ENCODE measurements around the gene ASPG. TPM values are rescaled to one million over a fixed set of nuclear protein-coding genes. Genes with fewer than 3 reads are reported as not detected.

Gene ASPG
- total RNA-seq, 1 donor from 2014 or later = 1.2 TPM

GRCh38 chr14:104040539-104040938, 45.0 kb upstream of the ASPG start:
- Mint-ChIP-seq H3K4me3 (ENCODE audit: unreplicated experiment) (no peak overlapping the region), H3K4me1 (ENCODE audit: unreplicated experiment) (no peaks in the 10 kb centered on the region), H3K36me3 (ENCODE audit: low read depth, unreplicated experiment) (no peaks in the 10 kb centered on the region), H3K27ac (ENCODE audit: unreplicated experiment) (no peak overlapping the region), H3K9me3 (ENCODE audit: unreplicated experiment) (no peaks in the 10 kb centered on the region), H3K27me3 (ENCODE audit: unreplicated experiment) (peaks cover 1% of the 10 kb centered on the region)
- DNase-seq (ENCODE audit: low spot score) = no peak
- TF ChIP-seq, protein P1, sequence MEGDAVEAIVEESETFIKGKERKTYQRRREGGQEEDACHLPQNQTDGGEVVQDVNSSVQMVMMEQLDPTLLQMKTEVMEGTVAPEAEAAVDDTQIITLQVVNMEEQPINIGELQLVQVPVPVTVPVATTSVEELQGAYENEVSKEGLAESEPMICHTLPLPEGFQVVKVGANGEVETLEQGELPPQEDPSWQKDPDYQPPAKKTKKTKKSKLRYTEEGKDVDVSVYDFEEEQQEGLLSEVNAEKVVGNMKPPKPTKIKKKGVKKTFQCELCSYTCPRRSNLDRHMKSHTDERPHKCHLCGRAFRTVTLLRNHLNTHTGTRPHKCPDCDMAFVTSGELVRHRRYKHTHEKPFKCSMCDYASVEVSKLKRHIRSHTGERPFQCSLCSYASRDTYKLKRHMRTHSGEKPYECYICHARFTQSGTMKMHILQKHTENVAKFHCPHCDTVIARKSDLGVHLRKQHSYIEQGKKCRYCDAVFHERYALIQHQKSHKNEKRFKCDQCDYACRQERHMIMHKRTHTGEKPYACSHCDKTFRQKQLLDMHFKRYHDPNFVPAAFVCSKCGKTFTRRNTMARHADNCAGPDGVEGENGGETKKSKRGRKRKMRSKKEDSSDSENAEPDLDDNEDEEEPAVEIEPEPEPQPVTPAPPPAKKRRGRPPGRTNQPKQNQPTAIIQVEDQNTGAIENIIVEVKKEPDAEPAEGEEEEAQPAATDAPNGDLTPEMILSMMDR (IDR thresholded peaks at IDR 0.05; ENCODE audit: unreplicated experiment) = no peak

DNA sequence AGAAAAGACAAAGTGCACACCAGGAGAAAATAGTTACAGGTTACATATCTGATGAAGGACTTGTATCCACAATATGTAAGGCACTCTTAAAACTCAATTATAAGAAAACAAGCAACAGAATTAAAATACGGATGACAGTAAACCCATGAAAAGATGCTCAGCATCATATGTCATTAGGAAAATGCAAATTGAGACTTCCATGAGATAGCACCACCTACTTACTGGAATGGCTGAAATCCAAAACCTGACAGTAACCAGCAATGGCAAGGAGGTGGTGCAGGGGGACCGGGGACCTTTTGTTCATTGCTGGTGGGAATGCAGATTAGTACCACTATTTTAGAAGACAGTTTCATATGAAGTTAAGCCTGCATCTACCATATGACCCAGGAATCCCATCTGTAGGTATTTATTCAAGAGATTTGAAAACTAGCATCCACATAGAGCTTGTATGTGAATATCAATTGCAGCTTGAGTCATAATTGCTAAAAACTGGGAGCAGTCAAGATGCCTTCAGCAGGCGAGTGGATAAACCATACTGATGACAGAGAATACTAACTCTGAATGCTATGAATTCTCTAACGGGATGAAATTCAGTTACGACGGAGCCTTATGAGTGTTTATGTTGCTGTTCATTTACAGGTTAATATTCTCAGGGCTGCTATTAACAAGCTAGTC, 43.9 kb upstream of the ASPG start:
- TF ChIP-seq, protein P1 (IDR thresholded peaks at IDR 0.05; ENCODE audit: unreplicated experiment) = no peak
- H3K4me3 Mint-ChIP-seq (ENCODE audit: unreplicated experiment) = no peak overlapping the region
- H3K9me3 Mint-ChIP-seq (ENCODE audit: unreplicated experiment) = no peaks in the 10 kb centered on the region
- peaks cover 1% of the 10 kb centered on the region for H3K27me3 Mint-ChIP-seq (ENCODE audit: unreplicated experiment)
- H3K36me3 Mint-ChIP-seq (ENCODE audit: low read depth, unreplicated experiment) = no peaks in the 10 kb centered on the region
- no peak overlapping the region for H3K27ac Mint-ChIP-seq (ENCODE audit: unreplicated experiment)
- no peaks in the 10 kb centered on the region for H3K4me1 Mint-ChIP-seq (ENCODE audit: unreplicated experiment)
- no peak for DNase-seq (ENCODE audit: low spot score)

- Mint-ChIP-seq H3K27ac (ENCODE audit: unreplicated experiment) (no peak overlapping the region), H3K4me3 (ENCODE audit: unreplicated experiment) (no peak overlapping the region), H3K9me3 (ENCODE audit: unreplicated experiment) (no peaks in the 10 kb centered on the region), H3K4me1 (ENCODE audit: unreplicated experiment) (peaks cover 8% of the 10 kb centered on the region), H3K36me3 (ENCODE audit: low read depth, unreplicated experiment) (no peaks in the 10 kb centered on the region), H3K27me3 (ENCODE audit: unreplicated experiment) (peaks cover 1% of the 10 kb centered on the region)
- DNase-seq (ENCODE audit: low spot score) = no peak
- TF ChIP-seq, protein P1 (IDR thresholded peaks at IDR 0.05; ENCODE audit: unreplicated experiment) = no peak
Observed at GRCh38 chr14:104044016-104044415, 41.5 kb upstream of the ASPG start.

- no peaks in the 10 kb centered on the region for H3K36me3 Mint-ChIP-seq (ENCODE audit: low read depth, unreplicated experiment)
- no peak overlapping the region for H3K27ac Mint-ChIP-seq (ENCODE audit: unreplicated experiment)
- H3K4me3 Mint-ChIP-seq (ENCODE audit: unreplicated experiment) = no peak overlapping the region
Observed at GRCh38 chr14:104047761-104048160, 37.7 kb upstream of the ASPG start.

More at GRCh38 chr14:104047761-104048160, 37.7 kb upstream of the ASPG start:
- H3K4me1 Mint-ChIP-seq (ENCODE audit: unreplicated experiment) = peaks cover 10% of the 10 kb centered on the region
- peaks cover 1% of the 10 kb centered on the region for H3K27me3 Mint-ChIP-seq (ENCODE audit: unreplicated experiment)
- DNase-seq (ENCODE audit: low spot score) = no peak
- no peaks in the 10 kb centered on the region for H3K9me3 Mint-ChIP-seq (ENCODE audit: unreplicated experiment)
- TF ChIP-seq, protein P1 (IDR thresholded peaks at IDR 0.05; ENCODE audit: unreplicated experiment) = no peak

Data from endothelial cell (in vitro differentiated cells).